GM12801 (cell line): Measurements from ENCODE around the gene EOGT.

Experiments used
- CTCF ChIP-seq: IDR thresholded peaks from one replicate; pipeline ENCODE4 v1.5.1; 2011; ENCODE audit warnings: control low read depth; ENCODE audit not compliant: insufficient read length; ENCODE audit errors: extremely low read depth

The EOGT gene

GRCh38 chr3:68988740-68989139, 24.7 kb downstream of the EOGT start:
- no peak for TF ChIP-seq CTCF

DNA sequence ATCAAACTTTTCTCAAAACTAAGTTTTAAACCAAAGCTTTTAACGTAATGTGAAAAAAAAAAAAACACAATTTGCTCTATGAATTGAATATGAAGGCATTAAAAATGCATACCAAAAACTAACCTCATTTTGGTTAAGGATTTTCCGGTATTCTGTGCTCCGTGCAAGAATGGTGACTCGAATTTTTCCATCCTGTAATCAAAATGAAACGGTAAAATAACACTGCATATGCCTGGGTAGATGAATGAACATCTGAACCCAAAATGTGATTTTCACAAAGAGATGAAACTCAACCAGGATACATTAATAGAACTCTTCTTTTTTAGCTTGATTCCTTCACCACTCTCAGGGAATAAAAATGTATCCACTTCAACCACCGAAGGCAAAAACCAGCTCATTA, 26.2 kb downstream of the EOGT start:
- TF ChIP-seq CTCF = no peak

DNA sequence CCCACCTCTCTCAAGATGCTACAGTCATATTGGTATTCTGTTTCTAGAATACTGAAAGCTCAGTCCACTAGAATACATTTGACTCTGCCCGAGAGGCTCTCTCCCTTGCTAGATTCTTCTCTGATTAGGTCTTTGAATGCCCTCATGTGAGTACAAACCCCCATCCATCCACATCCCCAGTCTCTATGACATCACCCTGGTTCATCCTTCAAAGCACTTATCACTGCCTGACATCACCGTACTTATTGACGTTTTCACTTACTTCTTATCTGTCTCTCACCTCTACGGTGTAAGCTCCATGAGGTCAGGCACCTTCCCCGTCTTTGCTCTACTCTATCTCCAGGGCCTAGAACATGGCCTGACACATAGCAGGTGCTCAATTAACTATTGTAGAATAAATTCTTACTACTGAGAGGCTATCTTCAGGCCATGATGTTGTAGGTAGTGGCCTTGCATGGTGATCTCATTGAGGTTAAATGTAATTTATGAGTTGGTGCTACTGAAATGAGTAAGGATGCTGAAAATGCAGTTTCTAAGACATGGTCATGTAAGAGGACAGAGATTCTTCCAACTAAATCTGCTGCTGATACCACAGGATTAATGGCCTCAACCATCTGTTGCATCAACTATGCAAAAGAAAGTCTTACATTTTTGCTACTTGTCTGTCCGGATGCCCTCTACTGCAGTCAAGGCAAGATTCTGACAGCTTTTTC, 26.8 kb downstream of the EOGT start:
- no peak for TF ChIP-seq CTCF

- no peak for TF ChIP-seq CTCF
These were observed 28.2 kb downstream of the EOGT start for GRCh38 chr3:68985146-68985790.

GRCh38 chr3:68984011-68984530, 29.4 kb downstream of the EOGT start:
- no peak for TF ChIP-seq CTCF

DNA sequence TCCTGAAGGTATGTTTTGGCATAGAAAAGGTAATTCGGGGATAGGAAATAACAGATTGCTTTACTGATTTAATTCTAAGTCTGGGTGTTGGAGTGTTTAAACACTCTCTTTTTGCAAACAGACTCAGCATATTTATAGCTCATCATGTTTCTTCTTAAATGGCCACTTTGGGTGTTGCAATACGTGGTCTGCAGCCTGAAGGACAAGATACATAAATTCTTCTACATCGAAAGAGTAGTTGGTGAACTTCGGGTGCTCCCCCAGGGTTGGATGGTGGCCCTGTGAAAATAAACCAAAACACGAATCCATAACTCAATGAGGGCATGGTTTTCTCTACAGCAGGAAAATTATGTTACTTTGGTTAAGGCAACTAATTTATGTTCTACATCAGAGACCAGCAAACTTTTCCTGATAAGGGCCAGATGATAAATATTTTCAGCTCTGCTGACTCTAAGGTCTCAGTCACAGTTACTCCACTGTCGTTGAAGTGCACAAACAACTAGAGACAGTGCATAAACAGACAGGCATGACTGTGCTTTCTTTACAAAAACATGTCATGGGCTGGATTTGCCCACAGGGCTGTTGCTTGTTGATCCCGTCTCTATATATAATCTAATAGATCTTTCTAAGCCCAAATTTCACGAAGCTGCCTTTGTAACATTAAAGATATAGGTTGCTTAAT, 35.9 kb downstream of the EOGT start:
- no peak for TF ChIP-seq CTCF

GRCh38 chr3:68974711-68975110, 38.8 kb downstream of the EOGT start:
- TF ChIP-seq CTCF = no peak
